GM12892 (cell line): ENCODE results near the gene HPN.

ENCODE experiments used
- POLR2A ChIP-seq: IDR thresholded peaks from 2 replicates; pipeline ENCODE4 v1.6.1; 2011; ENCODE audit warnings: low read depth, low read length, control low read depth
- POLR2AphosphoS5 ChIP-seq: IDR thresholded peaks from 2 replicates; pipeline ENCODE4 v1.6.1; 2011; ENCODE audit warnings: low read depth, low read length, control low read depth
- TAF1 ChIP-seq: IDR thresholded peaks from 2 replicates; pipeline ENCODE4 v1.6.1; 2011; ENCODE audit warnings: low read depth, mild to moderate bottlenecking, control low read depth, low read length, borderline replicate concordance

- no peak for TF ChIP-seq TAF1
- TF ChIP-seq POLR2A, result no peak
- TF ChIP-seq POLR2AphosphoS5, result no peak
Measured at GRCh38 chr19:35049456-35049855, 7.9 kb downstream of the HPN start.
